NCI-H128 (cell line): Measurements from ENCODE around the gene ARL4D.
"Not testable (repeated sequence)": the region's sequence is repeated elsewhere in the genome, so short reads cannot be mapped to it uniquely, and the experiment has no call there.

Source experiments
- DNase-seq: peaks from one replicate; lab custom pipeline; 2025; ENCODE audit not compliant: unreplicated experiment; lab: John Stamatoyannopoulos, UW

The ARL4D gene

GRCh38 chr17:43368740-43369506 is 29.9 kb upstream of the ARL4D start:
- peak; percentile 52 for DNase-seq

- no peak for DNase-seq
Measured at GRCh38 chr17:43369986-43370385, 28.8 kb upstream of the ARL4D start.

- DNase-seq, result no peak
Measured at GRCh38 chr17:43371227-43371821, 27.5 kb upstream of the ARL4D start.

DNA sequence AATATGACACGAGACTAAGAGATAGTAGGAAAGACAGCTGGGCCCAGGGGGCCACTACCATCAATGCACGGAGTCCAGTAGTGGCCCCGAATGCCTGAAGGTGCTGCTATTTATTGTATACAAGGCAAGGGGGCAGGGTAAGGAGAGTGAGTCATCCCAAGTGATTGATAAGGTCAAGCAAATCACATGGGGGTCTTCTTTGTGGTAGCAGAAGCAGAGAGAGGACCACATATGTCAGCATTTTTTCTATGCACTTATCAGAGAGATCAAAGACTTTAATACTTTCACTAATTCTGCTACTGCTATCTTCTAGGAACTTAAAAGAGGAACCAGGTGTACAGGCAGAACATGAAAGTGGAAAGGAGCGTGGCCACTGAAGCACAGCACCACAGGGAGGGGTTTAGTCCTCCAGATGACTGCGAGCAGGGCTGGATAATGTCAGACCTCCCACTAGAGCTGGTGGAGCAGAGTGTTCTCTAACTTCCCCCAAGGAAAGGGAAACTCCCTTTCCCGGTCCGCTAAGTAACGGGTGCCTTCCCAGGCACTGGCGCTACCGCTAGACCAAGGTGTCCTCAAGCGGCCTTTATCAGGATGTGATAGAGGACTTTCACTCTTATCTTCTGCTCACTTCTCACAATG is 26.4 kb upstream of the ARL4D start:
- DNase-seq, result no peak

DNA sequence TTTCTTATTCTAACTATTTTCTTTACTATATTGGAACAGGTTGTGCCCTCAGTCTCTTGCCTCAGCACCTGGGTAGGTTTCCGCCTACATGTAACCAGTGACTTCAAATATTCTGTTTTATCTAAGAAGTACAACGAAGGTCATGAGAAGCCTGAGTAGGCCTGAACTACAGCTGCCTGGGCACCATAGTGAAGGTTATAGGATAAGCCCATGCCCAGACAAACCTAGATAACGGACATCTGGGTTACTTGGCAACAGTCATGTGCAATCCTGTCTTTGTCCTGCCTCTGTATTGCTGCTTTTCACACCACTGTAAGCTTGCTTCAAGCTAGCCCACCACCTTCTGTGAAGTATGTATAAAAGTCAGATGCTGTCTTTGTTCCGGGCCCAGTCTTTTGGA is 25.4 kb upstream of the ARL4D start:
- no peak for DNase-seq

DNA sequence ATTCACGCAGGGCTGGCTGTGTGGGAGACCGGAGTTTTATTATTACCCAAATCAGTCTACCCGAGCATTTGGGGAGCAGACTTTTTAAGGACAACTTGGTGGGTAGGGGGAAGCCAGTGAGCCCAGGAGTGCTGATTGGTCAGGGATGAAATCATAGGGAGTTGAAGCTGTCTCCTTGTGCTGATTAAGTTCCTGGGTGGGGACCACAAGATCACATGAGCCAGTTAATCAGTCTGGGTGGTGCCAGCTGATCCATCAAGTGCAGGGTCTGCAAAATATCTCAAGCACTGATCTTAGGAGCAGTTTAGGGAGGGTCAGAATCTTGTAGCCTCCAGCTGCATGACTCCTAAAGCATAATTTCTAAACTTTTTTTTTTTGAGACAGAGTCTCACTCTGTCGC is 22.9 kb upstream of the ARL4D start:
- DNase-seq, result not testable (repeated sequence)

DNA sequence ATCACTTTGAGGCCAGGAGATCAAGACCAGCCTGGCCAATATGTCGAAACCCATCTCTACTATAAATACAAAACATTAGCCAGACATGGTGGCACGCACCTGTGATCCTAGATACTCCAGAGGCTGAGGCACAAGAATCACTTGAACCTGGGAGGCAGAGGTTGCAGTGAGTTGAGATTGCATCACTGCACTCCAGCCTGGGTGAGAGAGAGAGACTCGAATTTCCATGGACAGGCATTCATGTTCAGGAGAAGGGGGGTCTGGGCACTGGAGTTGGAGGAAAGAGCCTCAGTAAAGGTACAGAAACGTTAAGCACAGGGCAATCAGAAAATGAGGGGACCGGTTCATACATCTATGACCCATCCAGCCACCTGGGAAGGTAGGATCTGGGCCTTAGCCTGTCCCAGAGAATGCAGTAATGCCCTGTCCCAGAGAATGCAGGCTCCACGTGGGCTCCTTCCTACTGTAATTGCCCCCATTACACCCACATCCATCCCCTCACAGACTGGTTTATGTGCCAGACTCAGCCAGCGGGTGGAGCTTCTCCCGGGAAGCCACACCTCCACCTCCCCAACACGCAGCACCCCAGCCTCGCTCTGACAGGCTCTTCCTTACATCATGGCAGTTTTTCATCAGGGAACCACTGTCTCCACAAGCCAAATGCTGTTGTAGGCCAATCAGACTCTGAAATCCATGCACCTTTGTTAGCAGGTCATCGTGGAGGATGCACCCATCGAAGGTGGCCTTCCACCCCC is 21.6 kb upstream of the ARL4D start:
- no peak for DNase-seq

DNA sequence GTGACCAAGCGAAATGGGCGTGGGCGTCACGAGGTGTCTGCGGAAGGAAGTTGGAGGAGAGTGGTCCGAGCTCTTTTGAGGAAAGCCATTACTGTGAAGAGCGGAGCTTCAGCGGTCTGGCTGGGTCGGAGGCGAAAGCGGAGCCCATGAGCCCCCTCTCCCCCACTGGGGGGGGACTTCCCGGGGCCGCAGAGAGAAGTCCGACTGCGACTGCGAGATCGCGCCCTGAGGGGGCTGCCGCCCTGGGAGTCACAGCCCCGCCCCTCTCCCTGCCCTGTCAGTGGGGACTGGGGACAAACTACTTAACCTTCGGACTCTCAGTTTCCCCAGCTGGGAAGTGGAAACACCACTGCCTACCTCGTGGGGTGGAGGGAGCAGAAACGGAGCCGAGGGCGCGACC is 20.0 kb upstream of the ARL4D start:
- no peak for DNase-seq

DNA sequence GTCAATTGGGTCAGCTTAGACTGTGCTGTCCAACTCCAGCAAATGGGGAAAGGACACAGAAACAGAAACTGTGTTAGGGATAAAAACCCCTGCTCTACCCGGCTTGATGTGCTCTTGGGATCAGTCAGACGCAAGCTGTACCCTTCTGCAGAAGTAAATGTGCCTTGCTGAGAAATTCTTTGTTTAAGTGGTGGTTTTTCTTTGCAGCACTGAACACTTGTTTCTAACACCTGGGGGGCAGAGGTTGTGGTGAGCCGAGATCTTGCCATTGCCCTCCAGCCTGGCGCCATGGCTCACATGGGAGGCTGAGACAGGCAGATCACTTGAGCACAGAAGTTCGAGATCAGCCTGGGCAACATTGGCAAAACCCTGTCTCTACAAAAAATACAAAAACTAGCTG is 18.5 kb upstream of the ARL4D start:
- DNase-seq, result no peak

DNA sequence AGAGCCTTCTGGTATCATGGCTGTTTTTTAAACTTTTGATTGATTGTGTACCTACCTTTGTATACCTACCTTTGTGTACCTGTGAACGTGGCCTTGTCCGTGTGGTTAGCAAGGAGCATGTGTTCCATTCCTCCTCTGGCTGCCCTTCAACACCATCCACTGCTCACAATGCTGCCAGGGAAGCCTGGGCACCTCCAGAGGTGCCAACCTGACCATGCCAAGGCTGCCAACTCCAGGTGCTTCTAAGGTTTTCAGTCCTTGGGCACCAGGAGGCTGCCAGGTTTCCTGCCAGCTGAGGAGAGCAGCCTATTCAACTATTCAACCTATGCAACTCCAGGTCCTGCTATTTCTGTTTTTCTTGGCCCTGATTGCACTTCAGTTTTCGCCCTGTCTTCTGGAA is 17.6 kb upstream of the ARL4D start:
- DNase-seq, result no peak

GRCh38 chr17:43381621-43382020 is 17.2 kb upstream of the ARL4D start:
- no peak for DNase-seq

- no peak for DNase-seq
Measured at GRCh38 chr17:43382776-43383175, 16.0 kb upstream of the ARL4D start.

GRCh38 chr17:43383372-43383771 is 15.4 kb upstream of the ARL4D start:
- no peak for DNase-seq

DNA sequence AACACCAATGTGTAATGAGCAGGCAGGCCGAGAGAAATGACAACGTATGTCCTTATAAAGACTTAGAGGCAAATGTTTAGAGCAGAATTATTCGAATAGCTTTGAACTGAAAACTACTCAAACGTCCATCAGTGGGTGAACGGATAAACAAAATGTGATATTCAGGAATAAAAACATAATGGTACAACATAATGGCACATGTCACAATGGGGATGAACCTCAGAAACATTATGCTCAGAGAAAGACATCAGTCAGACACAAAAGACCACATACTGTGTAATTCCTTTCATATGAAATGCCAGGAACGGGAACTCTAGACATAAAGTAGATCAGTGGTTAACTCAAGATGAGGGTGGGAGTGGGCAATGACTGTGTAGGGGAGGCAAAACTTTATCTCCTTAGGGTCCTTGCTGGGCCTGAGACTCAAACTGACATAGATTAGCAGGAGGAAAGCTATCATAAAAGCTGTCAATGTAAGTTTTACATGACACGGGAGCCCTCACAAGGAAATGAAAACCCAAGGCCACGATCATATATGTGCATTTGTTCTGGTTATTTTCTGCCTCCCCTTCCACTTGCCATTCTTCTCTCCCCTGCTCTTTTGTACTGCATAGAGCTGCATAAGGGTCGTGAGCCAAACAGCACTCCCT is 14.8 kb upstream of the ARL4D start:
- DNase-seq, result no peak

- no peak for DNase-seq
Measured at GRCh38 chr17:43384476-43384862, 14.3 kb upstream of the ARL4D start.

DNA sequence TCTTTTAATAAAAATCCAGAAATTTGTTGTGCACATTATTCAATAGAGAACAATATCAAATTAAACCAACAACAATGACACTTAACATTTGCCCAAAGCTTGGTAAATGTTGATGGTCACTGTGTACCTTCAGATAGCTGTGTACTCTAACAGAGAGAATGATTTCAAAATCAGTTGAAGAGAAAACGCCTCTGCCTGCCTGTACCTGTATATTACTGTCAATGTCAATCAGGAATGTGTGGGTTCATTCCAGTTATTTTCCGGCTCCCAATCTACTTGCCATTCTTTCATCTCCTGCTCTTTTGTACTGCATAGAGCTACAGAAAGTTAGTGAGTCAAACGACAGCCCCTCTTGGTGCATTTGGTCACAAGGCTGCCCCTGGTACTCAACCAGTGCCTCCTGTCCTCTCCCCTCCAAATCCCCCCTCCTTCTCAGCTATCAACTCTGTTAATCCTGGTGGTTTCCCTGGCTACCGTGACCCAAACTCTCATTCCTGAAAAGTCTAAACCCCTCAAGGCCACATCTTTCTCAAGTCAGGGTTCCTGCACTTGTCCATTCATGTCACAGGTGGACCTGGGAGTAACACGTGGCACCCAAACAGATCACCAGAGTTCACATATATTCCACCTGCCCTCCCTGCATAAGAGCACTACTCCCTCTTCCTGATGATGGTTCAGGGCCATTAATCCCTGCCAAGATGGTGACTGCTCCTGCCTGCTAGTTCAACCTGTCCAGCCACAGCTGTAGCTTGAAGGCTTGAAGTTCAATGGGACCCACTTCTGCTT is 13.6 kb upstream of the ARL4D start:
- no peak for DNase-seq

DNA sequence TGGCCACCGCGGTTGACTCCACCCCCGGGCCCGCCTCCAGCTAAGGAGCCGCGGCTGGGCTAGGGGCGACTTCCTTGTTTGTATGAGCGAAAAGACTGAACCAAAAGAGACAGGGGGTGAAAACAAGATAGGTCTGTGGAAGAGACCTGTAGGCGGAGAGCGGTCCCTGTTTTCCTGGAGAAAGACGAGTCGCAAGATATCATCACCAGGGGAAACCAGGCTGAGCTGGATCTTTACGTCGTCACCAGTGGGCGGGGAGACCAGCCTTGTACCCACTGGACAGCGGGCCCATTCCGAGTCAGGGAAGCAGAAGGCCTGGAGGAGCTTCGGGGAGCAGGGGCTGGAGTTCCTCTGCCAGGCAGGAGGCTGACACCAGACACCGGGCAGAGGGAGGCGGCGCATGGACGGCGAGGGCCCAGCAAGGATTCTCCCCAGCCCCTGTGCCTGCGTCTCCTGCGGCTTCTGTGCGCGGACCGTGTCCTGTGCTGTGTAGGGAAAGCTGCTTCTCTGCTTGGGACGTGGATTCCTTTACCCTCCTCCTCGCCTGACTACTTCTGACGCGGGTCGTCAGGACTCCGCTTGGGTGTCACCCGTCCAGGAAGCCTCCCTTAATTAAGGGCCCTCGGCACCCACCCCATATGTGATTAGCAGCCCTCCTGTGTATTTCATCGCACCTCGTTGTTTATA is 10.3 kb upstream of the ARL4D start:
- peak; percentile 54 for DNase-seq

- DNase-seq, result peak; percentile 29
Measured at GRCh38 chr17:43389046-43389947, 9.5 kb upstream of the ARL4D start.

DNA sequence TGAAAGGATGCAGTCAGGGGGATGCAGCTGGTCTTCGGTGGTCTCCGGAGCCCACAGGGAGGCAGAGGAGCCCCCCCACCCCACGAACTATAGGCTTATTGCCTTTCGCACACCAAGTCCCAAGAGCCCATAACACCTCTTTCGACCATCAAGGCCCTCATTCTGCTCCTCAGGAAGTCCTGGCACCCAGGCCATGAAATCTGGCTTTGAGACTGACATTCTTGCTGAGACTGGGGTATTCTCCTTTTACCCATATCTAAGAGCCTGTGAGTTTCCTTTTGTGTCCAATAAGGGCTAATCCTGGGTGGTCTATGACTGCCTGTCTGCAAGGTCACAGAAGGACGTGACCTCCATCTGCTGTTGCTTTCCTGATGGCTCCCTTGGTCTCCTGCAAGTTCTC is 6.4 kb upstream of the ARL4D start:
- no peak for DNase-seq
